Stimulated activated CD4-positive, alpha-beta T cell treated with anti-CD3 and anti-CD28 coated beads, Interleukin-2, amount 100 ng/mL, for 48 hours (primary cell): ENCODE data around the gene NDUFS5.
"Not testable (repeated sequence)": the region's sequence is repeated elsewhere in the genome, so short reads cannot be mapped to it uniquely, and the experiment has no call there.

Source experiments
- DNase-seq, 2 donors: peaks; one replicate each; pipeline ENCODE4 v3.0.0-alpha.2; 2020

The NDUFS5 gene

GRCh38 chr1:39016604-39017171 lies 9.5 kb upstream of the NDUFS5 start:
- no peak for DNase-seq

GRCh38 chr1:39017266-39017665 lies 8.9 kb upstream of the NDUFS5 start:
- no peak for DNase-seq

- not testable (repeated sequence) for DNase-seq
Measured at GRCh38 chr1:39020494-39020893, 5.7 kb upstream of the NDUFS5 start.

- no peak for DNase-seq
Measured at GRCh38 chr1:39021426-39021825, 4.7 kb upstream of the NDUFS5 start.

- no peak for DNase-seq
Measured at GRCh38 chr1:39023140-39023539, 3.0 kb upstream of the NDUFS5 start.

GRCh38 chr1:39026866-39027507 lies 837 bp downstream of the NDUFS5 start:
- DNase-seq = no peak

DNA sequence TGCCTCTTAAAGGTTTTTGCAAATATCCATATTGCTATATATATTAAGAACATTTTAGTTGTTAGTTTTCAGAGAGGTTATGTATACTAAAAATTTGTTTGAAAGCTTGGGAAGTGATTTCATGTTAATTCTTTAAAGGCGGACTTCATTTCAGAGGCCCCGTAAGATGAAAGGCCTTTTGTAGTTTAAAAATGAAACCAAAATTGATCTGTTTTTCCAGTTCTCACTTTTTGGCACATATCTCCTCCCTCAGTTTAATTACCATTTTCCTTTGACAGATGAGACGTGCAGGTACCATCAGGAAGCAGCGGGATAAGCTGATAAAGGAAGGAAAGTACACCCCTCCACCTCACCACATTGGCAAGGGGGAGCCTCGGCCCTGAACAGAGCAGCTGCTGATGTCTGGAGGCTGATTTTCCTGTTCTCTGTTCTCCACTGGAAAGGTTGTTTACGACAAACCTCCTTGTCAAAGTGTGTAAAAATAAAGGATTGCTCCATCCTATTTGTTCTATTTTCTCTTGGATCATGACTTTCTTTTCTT lies 8.0 kb downstream of the NDUFS5 start:
- no peak for DNase-seq

GRCh38 chr1:39036678-39037077 lies 10.5 kb downstream of the NDUFS5 start:
- DNase-seq = no peak

DNA sequence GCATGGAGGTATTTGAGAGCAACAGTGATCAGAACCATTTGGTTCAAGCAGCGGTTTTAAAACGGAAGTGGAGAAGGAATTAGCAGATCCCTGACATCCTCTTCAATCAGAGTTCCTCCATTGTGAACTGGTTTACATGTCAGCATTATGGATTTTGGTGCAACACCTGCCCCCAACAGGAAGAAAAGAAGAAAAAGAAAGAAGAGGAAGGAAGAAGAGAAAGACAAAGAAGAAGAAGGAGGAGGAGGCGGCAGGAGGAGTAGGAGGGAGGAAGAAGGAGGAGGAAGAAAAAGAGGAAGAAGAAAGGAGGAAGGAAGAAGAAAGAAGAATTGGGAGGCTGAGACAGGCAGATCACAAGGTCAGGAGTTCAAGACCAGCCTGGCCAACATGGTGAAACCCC lies 17.4 kb downstream of the NDUFS5 start:
- no peak for DNase-seq

- DNase-seq = no peak
Measured at GRCh38 chr1:39044762-39045161, 18.6 kb downstream of the NDUFS5 start.

GRCh38 chr1:39045231-39045630 lies 19.1 kb downstream of the NDUFS5 start:
- DNase-seq = no peak

DNA sequence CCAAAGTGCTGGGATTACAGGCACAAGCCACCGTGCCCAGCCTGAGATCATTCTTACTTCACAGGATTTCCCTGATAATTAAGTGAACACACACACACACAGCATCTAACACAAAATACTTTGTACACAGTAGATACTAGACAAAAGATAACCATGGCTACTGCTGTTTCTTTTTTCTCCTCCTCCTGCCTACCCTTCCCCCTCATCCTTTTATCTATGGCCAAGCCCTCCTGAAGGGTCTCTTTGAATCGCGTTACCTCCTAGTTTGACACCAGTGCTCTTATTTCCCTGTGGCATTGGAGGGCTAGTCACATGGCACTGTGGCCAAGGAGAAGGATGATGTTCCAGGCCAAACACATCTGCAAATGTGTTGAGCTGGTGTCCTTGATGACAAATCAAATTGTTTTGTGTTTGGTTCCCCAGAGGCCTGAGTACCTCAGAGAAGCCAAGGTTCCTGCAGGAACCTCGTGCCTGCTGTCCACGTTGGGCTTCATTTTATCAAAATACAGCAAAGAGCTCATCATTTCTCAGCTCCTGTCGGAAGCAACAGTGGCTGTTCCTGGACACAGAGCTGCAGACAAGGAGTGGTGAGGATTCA lies 20.6 kb downstream of the NDUFS5 start:
- DNase-seq = no peak

- DNase-seq = no peak
Measured at GRCh38 chr1:39047374-39048229, 21.5 kb downstream of the NDUFS5 start.

DNA sequence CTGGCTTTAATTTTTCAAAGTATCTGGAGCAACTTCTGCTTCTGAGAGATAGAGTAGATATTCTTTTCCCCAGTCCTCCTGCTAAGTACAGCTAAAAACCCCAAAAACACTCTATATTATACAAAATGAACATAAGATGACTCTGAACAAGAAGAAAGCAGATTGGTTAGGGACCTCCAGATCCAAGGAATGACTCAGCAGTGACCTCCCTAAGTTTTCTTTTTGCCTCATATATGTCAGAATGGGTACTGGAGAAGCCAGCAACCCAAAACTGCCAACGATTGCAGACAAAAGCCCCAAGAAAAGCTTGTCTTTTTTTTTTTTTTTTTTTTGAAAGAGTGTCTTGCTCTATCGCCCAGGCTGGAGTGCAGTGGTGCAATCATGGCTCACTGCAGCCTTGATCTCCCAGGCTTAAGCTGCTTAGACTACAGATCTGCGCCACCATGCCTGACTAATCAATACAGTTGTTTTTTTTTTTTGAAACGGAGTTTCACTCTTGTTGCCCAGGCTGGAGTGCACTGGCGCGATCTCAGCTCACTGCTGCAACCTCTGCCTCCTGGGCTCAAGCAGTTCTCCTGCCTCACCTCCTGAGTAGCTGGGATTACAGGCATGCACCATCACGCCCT lies 22.7 kb downstream of the NDUFS5 start:
- DNase-seq = no peak

DNA sequence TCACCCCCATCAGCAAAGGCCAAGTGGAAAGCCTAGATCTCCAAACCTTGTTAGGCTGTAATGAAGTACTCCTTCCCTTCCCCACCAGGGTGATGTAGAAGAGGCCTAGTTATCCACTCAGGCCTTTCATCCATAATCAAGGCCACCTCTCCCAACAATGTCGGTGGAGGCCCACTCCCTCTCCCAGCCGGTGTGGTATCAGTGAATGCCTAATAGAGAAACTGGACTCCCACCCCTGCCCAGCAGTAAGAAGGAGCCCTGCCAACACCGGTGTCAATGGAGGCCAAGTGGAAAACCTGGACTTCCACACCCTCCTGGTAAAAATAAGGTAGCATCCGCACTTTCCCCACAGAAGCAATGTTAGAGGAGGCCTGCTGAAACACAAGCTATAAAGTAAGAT lies 23.9 kb downstream of the NDUFS5 start:
- DNase-seq = no peak

- not testable (repeated sequence) for DNase-seq
Measured at GRCh38 chr1:39051193-39051850, 25.2 kb downstream of the NDUFS5 start.

DNA sequence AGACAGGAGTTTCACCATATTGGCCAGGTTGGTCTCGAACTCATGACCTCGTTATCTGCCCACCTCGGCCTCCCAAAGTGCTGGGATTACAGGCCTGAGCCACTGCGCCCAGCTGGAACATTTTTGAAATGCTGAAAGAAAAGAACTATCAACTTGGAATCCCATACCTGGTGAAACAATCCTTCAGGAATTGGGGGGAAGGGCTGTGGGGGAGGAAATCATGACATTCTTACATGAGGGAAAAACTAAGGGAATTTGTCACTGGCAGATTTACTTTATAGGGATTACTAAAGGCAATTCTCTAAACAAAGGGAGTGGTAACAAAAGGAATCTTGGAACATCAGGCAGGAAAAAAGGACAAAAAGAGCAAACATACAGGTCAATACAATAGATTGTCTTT lies 25.8 kb downstream of the NDUFS5 start:
- no peak for DNase-seq

GRCh38 chr1:39055213-39055710 lies 29.1 kb downstream of the NDUFS5 start:
- not testable (repeated sequence) for DNase-seq

GRCh38 chr1:39061516-39061915 lies 35.4 kb downstream of the NDUFS5 start:
- DNase-seq = not testable (repeated sequence)

DNA sequence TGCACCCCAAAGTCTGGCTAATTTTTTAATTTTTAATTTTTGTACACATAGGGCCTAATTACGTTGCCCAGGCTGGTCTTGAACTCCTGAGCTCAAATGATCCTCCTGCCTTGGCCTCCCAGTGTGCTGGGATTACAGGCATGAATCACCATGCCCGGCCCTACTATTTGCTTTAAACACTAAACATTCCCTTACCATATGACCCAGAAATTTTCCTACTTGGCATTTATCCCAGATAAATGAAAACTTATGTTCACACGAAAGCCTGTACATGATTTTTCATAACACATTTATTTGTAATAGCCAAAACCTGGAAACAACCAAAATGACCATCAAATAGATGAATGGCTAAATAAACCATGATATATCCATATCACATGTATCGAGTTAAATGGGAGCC lies 35.8 kb downstream of the NDUFS5 start:
- no peak for DNase-seq

- no peak for DNase-seq
Measured at GRCh38 chr1:39063191-39063590, 37.0 kb downstream of the NDUFS5 start.

DNA sequence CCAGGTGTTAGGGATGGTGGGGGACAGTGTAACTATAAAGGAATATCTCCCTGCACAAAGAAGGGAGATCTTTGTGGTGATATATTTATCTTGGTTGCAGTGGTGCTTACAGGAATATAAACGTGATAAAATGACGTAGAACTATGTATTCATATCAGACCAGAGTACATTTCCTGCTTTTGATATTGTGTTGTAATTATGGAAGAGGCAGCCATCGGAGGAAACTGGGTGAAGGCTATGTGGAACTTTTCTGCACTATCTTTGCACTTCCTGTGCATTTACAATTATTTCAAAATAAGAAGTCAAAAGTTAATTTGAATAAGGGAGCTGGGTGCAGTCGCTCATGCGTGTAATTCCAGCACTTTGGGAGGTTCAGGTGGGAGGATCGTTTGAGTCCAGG lies 37.6 kb downstream of the NDUFS5 start:
- DNase-seq = no peak
